ENCODE results near the gene CPN2.

The CPN2 gene

DNA sequence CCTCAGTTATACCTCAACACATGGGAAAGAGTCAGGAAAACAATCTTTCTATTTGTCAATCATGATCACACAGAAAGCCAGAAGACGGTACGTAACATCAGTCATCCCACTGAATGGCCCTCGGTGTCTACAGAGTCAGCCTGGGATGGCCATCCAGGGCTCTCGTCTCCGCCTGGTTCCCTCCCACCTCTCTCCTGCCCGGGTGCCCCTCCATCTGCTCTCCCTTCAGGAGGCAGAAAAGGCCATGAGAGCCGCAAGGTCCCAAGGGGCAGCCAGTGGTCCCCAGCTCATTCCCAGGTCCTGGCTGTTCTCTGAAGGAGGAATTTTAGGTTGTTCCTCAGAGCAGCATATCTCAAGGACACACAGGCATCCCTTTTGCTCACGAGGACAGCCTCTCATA lies 22.8 kb upstream of the CPN2 start:
- H3K9me3 Mint-ChIP-seq = no peaks in the 10 kb centered on the region
- H3K4me3 Mint-ChIP-seq = no peak overlapping the region
- no peaks in the 10 kb centered on the region for H3K36me3 Mint-ChIP-seq (ENCODE audit: low read depth)
- no peak overlapping the region for H3K27ac Mint-ChIP-seq
- H3K27me3 Mint-ChIP-seq = peaks cover 20% of the 10 kb centered on the region
- ATAC-seq (no peak), DNase-seq (no peak)
- H3K4me1 Mint-ChIP-seq = no peaks in the 10 kb centered on the region

DNA sequence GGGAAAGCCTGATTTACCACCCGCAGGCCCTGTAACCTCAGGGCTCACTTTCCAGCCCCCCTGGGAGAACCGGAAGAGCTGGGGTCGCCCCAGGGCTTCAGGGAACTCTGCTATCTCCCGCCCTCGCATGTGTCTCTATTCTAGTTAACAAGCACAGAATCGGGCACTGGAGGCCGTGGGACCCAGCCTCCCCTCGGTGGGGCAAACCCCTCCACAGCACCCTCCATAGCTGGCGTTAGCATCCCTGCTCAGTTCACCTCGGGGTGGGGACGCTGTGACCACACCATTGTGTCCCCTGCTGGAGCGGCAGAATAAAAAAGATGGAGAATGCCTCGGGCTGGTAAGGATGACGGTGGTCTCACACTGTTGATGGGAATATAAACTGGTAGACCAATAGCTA lies 21.9 kb upstream of the CPN2 start:
- ATAC-seq (no peak), DNase-seq (no peak)
- Mint-ChIP-seq H3K36me3 (ENCODE audit: low read depth) (no peaks in the 10 kb centered on the region), H3K9me3 (no peaks in the 10 kb centered on the region), H3K27ac (no peak overlapping the region), H3K4me1 (no peaks in the 10 kb centered on the region), H3K4me3 (no peak overlapping the region), H3K27me3 (peaks cover 28% of the 10 kb centered on the region)

DNA sequence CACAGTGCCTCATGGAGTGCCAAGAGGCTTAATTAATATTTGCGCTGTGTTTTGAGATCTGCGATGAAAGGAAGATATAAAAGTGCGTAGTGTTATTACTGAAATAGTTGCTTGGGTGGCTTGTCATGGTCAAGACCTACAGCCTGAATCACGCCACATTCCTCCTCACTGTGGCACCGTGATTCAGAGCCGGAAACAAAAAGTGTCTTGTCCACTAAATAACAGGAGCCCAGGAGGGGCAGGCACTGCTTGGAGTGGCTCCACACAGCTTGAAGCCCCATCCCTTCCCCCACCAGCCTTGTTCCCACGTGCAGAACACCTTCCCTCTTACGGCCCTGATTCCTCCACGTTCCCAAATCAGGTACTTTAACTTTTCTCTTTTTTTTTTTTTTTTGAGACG lies 19.6 kb upstream of the CPN2 start:
- ATAC-seq (no peak), DNase-seq (no peak)
- no peaks in the 10 kb centered on the region for H3K4me1 Mint-ChIP-seq
- no peaks in the 10 kb centered on the region for H3K9me3 Mint-ChIP-seq
- no peak overlapping the region for H3K27ac Mint-ChIP-seq
- H3K36me3 Mint-ChIP-seq (ENCODE audit: low read depth) = no peaks in the 10 kb centered on the region
- H3K27me3 Mint-ChIP-seq = peaks cover 28% of the 10 kb centered on the region
- H3K4me3 Mint-ChIP-seq = no peak overlapping the region

DNA sequence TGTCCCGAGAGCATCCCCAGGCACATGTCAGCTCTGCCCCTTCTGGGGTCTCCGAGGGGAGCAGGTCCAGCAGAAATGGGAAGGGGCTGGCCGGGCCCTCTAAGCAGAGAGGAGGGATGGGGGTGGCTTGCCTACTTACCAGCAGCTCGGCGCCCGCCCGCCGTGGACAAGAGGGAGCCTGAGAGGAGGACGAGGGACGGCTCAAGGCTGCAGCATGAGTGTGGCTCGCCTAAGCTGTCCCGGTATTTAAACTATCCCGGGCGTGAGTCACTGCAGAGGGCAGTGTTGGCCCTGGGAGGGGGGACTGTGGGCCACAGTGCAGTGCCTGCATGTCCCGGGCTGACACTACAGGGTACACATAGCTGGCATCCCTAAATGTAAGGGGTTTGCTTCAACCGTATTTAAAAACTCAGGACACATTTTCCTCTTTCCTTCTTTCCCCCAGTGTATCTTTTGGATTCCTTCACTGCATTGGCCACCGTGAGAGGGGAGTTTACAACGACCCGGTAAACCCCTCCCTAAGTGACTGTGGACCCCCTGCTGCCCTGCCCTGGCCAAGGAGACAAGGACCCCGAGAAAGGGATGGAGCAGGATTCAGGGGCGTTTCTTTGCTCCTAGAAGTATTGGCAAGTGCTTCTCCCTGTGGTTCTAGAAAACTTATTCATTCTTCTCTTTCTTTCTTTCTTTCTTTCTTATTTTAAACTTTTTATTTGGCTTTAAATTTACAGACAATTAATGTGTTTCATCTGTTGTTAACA lies 18.6 kb upstream of the CPN2 start, which contains the start of gene LRRC15:
Gene LRRC15 (minus strand): TSS at position 222 of the 758 bp plus-strand sequence. CDS start 8,700 bp downstream, outside the sequence.
- ATAC-seq (no peak), DNase-seq (no peak)
- no peak within 1 kb of the TSS for H3K27ac Mint-ChIP-seq
- H3K27me3 Mint-ChIP-seq = peaks cover 24% of the 10 kb centered on the region
- H3K36me3 Mint-ChIP-seq (ENCODE audit: low read depth) = no peaks in the 10 kb centered on the region
- H3K4me3 Mint-ChIP-seq = no peak within 1 kb of the TSS
- H3K9me3 Mint-ChIP-seq = no peaks in the 10 kb centered on the region
- H3K4me1 Mint-ChIP-seq = no peaks in the 10 kb centered on the region

DNA sequence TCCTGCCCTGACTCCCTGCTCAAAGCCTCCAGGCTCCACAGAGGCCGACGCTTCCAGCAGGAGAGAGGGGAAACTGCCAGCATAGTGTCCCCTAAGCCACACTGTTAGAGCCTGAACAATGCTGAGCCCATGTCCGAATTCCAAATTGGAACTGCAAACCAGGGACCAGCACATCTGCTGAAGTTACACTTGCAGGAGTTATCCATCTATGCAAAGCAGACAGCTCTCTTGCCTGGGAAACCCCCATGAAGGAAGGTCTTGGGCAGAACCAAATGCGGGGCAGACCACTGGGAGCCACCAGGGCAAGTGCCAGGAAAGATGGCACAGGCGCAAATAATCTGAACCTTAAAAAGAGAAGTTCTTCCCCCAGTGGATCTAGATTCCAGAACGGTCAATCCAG lies 17.8 kb upstream of the CPN2 start:
- H3K4me3 Mint-ChIP-seq = no peak overlapping the region
- H3K27me3 Mint-ChIP-seq = peaks cover 24% of the 10 kb centered on the region
- no peaks in the 10 kb centered on the region for H3K4me1 Mint-ChIP-seq
- H3K9me3 Mint-ChIP-seq = no peaks in the 10 kb centered on the region
- DNase-seq = no peak
- no peak for ATAC-seq
- H3K27ac Mint-ChIP-seq = no peak overlapping the region
- H3K36me3 Mint-ChIP-seq (ENCODE audit: low read depth) = no peaks in the 10 kb centered on the region

DNA sequence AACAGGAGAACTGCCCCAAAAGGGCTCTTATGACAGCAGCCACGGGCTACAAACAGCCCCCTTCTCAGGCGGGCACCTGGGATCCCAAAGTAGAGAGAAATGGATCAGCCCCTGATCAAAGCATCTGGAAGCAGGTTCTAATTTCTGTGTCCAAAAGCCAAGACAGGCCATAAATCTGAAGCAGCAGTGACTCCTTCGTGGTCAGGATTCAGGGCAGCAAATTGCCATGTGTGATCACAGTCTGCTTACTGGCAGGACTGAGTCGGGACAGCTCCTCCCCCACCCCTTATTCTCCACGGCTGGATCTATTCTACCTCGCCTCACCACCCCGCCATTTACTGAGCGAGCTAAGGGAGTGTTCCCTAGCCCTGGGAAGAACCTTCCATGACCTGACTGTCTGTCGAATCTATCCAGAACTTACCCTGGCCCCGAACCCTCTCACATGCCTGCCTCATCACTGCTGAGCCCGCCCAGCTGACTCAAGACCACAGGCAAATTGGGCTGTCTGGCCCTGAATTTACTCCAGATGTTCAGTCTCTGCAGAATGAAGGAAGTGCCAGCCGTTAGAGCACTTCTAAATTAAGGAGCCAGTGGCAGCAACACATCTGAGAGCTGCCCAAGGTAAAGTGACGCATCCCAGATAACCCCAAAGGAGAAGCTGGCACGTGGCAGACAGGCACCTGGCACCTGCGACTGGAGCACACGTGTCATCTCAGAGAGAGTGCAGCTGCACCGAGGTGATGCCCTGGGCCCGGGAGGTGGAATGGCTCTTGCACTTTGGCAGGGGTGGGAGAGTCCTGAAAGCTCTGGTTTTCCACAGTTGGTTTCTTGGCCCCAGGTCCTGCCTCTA lies 17.1 kb upstream of the CPN2 start:
- no peaks in the 10 kb centered on the region for H3K4me1 Mint-ChIP-seq
- H3K4me3 Mint-ChIP-seq = no peak overlapping the region
- H3K27ac Mint-ChIP-seq = no peak overlapping the region
- H3K36me3 Mint-ChIP-seq (ENCODE audit: low read depth) = no peaks in the 10 kb centered on the region
- DNase-seq (no peak), ATAC-seq (no peak)
- no peaks in the 10 kb centered on the region for H3K9me3 Mint-ChIP-seq
- H3K27me3 Mint-ChIP-seq = peaks cover 24% of the 10 kb centered on the region

DNA sequence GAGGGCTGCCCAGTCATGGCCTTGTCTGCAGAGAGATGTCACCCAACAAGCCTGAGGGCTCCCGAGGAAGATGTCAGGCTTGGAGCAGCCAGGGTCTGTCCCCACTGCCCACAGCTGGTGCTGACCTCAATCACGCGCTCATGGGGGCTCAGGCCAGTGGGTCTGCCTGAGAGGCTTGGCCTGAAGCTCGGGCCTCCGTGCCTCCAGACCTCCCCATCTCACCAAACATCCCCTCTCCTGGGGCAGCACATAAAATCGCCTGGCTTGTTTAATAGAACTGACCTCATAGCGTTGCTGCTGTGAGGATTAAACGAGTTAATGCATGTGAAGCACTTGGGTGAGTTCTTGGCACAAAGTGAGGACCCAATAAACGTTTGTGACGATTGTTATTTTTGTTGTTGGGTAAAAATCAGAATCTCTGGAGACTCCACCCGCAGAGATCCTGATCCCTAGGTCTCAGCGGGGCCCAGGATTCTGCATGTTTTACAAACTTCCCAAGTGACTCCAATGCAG lies 14.9 kb upstream of the CPN2 start:
- no peak overlapping the region for H3K27ac Mint-ChIP-seq
- no peak overlapping the region for H3K4me3 Mint-ChIP-seq
- H3K27me3 Mint-ChIP-seq = peaks cover 21% of the 10 kb centered on the region
- no peaks in the 10 kb centered on the region for H3K4me1 Mint-ChIP-seq
- H3K9me3 Mint-ChIP-seq = no peaks in the 10 kb centered on the region
- no peaks in the 10 kb centered on the region for H3K36me3 Mint-ChIP-seq (ENCODE audit: low read depth)
- ATAC-seq (no peak), DNase-seq (no peak)

DNA sequence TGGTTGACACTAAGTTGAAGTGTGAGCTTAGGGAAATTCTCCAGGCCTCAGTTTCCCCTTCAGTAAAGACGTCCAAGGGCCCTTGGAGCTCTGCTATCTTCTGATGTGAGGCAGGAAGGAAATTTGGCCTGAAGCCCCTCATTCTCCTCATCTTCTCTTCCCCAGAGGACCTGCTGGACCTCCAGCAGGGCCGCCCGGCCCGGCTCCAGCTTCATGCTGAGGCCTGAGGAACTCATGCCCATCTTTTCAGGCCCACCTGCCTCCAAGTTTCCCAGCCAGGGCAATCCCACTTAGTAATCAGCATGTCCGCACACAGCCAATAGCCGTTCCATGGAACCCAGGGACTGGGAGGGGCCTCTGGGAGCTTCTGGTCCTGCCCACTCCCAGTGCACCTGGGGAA lies 14.4 kb upstream of the CPN2 start:
- H3K36me3 Mint-ChIP-seq (ENCODE audit: low read depth) = no peaks in the 10 kb centered on the region
- H3K27ac Mint-ChIP-seq = no peak overlapping the region
- ATAC-seq (no peak), DNase-seq (no peak)
- H3K27me3 Mint-ChIP-seq = peaks cover 21% of the 10 kb centered on the region
- H3K4me1 Mint-ChIP-seq = no peaks in the 10 kb centered on the region
- H3K4me3 Mint-ChIP-seq = no peak overlapping the region
- no peaks in the 10 kb centered on the region for H3K9me3 Mint-ChIP-seq

DNA sequence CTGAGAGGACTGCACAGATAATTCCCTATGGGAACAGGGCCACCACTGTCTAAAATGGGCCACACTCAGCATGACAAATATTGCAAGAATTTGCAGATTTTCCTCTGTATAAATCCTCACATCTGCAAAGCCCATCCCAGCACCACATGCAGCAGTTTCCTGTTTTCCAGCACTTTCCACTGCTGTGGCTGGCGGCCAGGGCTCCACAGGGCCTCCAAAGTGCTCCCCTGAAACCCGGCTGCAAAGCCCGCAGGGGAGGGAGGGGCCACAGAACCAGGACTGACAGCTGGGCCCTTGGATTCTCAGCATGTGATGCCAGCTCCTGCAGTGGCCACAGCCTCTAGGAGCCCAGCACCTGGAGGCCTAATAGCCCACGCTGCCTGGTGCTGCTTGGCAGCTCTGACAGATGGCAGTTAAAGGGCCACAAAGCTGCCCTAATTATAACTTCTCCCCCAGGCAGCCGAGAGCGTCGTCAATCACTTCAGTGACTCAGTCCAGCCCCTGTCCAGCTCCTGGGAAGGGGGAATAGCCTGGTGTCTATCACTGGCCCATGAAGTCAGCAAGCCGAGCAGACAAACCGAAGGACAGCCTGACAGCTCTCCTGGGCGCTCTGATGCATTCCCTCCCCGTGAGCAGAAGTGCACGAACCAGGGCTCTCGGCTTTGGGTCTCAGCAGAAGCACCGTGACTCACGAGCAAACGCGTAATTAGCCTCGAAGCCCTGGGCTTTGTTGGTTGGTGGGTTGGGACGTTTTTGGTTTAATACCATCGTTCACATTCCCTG lies 13.7 kb upstream of the CPN2 start:
- ATAC-seq (no peak), DNase-seq (no peak)
- no peak overlapping the region for H3K27ac Mint-ChIP-seq
- H3K27me3 Mint-ChIP-seq = peaks cover 18% of the 10 kb centered on the region
- no peaks in the 10 kb centered on the region for H3K4me1 Mint-ChIP-seq
- H3K9me3 Mint-ChIP-seq = no peaks in the 10 kb centered on the region
- no peaks in the 10 kb centered on the region for H3K36me3 Mint-ChIP-seq (ENCODE audit: low read depth)
- no peak overlapping the region for H3K4me3 Mint-ChIP-seq

DNA sequence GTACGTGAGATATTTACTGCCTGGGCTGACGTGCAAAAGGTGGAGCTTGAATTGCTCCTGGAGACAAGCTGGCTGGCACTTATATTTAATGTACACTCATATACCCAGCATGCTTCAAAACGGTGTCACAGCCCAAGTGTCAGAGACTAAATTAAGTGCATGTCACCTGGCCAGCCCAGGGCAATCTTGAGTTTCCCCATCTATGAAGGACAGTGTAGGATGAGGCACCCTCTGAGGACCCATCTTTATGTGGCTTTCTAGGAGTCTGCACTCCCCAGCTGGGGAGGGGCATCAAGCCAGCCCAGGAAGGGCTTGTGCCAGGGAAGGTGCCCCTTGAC lies 13.2 kb upstream of the CPN2 start:
- ATAC-seq (no peak), DNase-seq (no peak)
- Mint-ChIP-seq H3K27me3 (peaks cover 16% of the 10 kb centered on the region), H3K36me3 (ENCODE audit: low read depth) (no peaks in the 10 kb centered on the region), H3K9me3 (no peaks in the 10 kb centered on the region), H3K4me3 (no peak overlapping the region), H3K4me1 (no peaks in the 10 kb centered on the region), H3K27ac (no peak overlapping the region)

DNA sequence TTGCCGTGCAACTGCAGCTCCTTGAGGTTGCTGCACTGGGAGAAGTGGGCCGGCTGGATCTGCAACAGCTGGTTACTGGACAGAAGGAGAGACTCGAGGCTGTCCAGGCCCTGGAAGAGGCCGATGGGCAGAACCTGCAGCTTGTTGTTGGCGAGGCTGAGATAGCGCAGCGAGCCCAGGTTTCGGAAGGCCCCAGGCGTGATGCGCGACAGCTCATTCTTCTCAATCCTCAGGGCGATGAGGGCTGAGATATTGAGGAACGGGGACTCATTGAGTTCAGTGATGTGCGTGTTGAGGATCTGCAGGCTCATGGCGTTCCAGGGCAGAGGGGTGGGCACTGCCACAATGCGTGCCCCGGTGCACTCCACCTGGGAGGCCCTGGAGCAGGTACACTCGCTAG lies 9.4 kb upstream of the CPN2 start:
- Mint-ChIP-seq H3K9me3 (no peaks in the 10 kb centered on the region), H3K4me3 (no peak overlapping the region), H3K27ac (no peak overlapping the region), H3K27me3 (no peaks in the 10 kb centered on the region), H3K4me1 (no peaks in the 10 kb centered on the region), H3K36me3 (ENCODE audit: low read depth) (no peaks in the 10 kb centered on the region)
- no peak for DNase-seq
- ATAC-seq = no peak

DNA sequence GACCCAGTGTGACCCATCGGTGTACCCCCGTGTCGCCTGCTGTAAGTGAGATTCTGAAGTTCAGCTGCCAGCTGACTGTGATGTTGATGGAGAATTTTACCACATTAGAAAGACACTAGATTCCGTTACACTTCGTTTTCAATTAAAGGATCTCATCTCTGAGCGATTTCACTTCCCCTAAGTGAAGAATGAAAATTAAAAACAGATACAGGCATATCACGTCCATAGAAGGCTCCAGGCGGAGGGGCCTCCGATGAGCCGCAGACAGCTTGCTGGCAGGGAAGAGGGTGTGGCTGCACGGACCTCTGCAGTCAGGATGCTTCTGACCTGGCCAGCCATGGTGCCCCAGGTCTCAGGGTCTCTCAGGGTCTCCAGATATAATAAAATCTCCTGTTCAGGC lies 6.6 kb upstream of the CPN2 start:
- DNase-seq (no peak), ATAC-seq (no peak)
- H3K4me3 Mint-ChIP-seq = no peak overlapping the region
- no peak overlapping the region for H3K27ac Mint-ChIP-seq
- H3K9me3 Mint-ChIP-seq = no peaks in the 10 kb centered on the region
- H3K27me3 Mint-ChIP-seq = no peaks in the 10 kb centered on the region
- no peaks in the 10 kb centered on the region for H3K36me3 Mint-ChIP-seq (ENCODE audit: low read depth)
- H3K4me1 Mint-ChIP-seq = peaks cover 1% of the 10 kb centered on the region

DNA sequence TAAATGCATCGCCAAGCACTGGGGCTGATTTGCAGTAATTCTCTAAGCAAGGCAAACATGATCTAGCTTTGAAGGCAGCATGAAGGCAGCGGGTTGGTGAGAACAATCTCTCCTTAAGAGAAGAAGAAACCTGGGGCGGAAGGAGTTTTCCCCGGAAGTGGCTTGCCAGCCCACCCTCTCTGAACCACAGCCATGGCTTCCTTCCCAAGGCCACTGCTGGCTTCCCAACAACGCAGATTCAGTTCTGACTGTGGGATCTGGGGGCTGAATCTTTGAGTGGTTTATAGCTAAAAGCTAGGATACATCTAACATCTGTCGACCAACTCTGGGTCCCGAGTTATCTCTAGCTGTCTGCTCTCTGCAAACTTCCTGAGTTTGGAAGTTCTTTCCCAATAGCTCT lies 4.3 kb upstream of the CPN2 start:
- no peaks in the 10 kb centered on the region for H3K27me3 Mint-ChIP-seq
- H3K9me3 Mint-ChIP-seq = no peaks in the 10 kb centered on the region
- ATAC-seq (no peak), DNase-seq (no peak)
- no peaks in the 10 kb centered on the region for H3K36me3 Mint-ChIP-seq (ENCODE audit: low read depth)
- H3K4me3 Mint-ChIP-seq = no peak overlapping the region
- H3K27ac Mint-ChIP-seq = no peak overlapping the region
- H3K4me1 Mint-ChIP-seq = peaks cover 1% of the 10 kb centered on the region

DNA sequence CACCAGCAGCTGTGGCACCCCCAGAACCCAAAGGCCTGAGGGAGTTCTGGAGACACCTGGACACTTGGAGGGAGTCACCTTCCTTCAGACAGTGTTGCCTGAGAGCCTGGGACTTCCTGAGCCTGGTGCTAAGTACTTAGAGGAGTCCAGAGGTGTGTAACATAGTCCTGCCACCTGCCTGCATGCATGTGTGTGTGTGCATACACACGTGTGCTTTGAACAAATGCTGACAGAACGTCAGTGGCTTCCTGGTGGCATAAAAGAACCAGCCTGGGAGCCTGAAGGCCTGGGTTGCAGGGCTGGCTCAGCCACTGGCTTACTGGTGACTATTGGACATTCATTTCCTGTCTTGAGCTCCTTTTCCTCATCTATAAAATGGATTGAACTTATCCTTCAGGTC lies 3.2 kb upstream of the CPN2 start:
- Mint-ChIP-seq H3K4me3 (no peak overlapping the region), H3K4me1 (peaks cover 1% of the 10 kb centered on the region), H3K9me3 (no peaks in the 10 kb centered on the region), H3K27ac (no peak overlapping the region), H3K36me3 (ENCODE audit: low read depth) (no peaks in the 10 kb centered on the region), H3K27me3 (peaks cover 2% of the 10 kb centered on the region)
- DNase-seq (no peak), ATAC-seq (no peak)
